AG10803 (cell line): ENCODE data around the gene SLC38A5.
"Not testable (repeated sequence)": the region's sequence is repeated elsewhere in the genome, so short reads cannot be mapped to it uniquely, and the experiment has no call there.

ENCODE experiments used
- DNase-seq: peaks from one replicate; pipeline ENCODE4 v3.0.0; 2010; ENCODE audit warnings: low read depth
- H3K4me3 ChIP-seq: 2 replicates; pipeline ENCODE4 v1.5.1; 2011; ENCODE audit warnings: mild to moderate bottlenecking, low read length, control low read depth
- TF ChIP-seq, protein P1 (sequence below): conservative IDR thresholded peaks from 2 replicates; pipeline ENCODE4 v1.5.1; 2011; ENCODE audit warnings: mild to moderate bottlenecking, low read length, control low read depth, inconsistent platforms

Gene SLC38A5

DNA sequence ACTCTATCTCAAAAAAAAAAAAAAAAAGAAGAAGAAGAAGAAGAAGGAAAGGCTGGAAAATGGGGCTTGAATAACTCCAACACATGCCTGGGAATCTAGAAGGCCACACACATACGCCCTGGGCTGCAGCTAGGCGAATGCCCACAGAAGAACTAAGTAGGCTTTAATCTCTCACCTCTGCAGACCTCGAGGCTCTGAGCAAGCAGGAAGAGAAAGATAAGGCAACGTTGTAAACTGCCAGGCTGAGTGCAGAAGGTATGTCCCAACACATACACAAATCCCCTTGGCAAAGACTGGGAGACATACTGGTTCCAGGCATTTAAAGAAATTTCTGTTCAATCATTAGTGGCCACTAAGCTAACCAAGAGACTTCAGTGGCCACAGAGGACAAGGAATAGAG, 18.4 kb downstream of the SLC38A5 start:
- H3K4me3 ChIP-seq, result no peak overlapping the region
- TF ChIP-seq, protein P1, sequence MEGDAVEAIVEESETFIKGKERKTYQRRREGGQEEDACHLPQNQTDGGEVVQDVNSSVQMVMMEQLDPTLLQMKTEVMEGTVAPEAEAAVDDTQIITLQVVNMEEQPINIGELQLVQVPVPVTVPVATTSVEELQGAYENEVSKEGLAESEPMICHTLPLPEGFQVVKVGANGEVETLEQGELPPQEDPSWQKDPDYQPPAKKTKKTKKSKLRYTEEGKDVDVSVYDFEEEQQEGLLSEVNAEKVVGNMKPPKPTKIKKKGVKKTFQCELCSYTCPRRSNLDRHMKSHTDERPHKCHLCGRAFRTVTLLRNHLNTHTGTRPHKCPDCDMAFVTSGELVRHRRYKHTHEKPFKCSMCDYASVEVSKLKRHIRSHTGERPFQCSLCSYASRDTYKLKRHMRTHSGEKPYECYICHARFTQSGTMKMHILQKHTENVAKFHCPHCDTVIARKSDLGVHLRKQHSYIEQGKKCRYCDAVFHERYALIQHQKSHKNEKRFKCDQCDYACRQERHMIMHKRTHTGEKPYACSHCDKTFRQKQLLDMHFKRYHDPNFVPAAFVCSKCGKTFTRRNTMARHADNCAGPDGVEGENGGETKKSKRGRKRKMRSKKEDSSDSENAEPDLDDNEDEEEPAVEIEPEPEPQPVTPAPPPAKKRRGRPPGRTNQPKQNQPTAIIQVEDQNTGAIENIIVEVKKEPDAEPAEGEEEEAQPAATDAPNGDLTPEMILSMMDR, result no peak
- DNase-seq, result no peak

DNA sequence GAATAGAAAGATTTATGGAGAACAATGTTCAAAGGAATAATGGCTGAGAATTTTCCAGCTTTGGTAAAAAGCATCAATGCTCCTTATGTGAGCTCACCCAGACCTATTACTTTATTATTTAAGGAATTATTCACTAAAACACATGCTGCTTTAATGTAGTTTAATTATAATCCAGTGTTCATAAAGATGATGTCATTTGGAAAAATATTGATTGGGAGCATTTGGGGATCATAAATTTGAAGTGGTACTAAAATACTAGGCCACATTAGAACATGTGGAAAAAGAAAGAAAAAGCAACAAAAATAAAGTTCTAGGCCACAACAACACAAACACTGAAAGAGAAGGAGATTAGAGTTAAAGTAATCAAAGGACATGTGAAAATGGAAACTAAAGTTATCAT, 20.0 kb downstream of the SLC38A5 start:
- TF ChIP-seq, protein P1, result no peak

DNA sequence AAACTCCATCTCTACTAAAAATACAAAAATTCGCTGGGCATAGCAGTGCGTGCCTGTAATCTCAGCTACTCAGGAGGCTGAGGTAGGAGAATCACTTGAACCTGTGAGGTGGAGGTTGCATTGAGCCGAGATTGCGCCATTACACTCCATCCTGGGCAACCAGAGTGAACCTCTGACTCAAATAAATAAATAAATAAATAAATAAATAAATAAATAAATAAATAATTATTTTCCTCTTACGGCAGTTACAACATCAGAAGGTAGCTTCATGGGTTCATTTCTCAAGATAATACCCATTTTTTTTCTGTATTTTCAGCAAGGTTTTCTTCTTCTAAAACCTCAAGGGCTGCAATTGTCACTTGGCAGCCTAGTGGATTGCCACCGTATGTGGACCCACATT, 22.9 kb downstream of the SLC38A5 start:
- DNase-seq, result not testable (repeated sequence)

More for the DNA sequence above, 20.0 kb downstream of the SLC38A5 start:
- DNase-seq, result no peak
- H3K4me3 ChIP-seq, result no peak overlapping the region

DNA sequence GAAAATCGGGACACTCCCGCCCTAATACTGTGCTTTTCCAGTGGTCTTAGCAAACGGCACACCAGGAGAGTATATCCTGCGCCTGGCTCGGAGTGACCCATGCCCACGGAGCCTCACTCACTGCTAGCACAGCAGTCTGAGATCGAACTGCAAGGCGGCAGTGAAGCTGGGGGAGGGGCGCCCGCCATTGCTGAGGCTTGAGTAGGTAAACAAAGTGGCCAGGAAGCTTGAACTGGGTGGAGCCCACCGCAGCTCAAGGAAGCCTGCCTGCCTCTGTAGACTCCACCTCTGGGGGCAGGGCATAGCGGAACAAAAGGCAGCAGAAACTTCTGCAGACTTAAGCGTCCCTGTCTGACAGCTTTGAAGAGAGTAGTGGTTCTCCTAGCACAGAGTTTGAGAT, 36.3 kb downstream of the SLC38A5 start:
- not testable (repeated sequence) for DNase-seq, H3K4me3 ChIP-seq

More for the DNA sequence above, 22.9 kb downstream of the SLC38A5 start:
- not testable (repeated sequence) for H3K4me3 ChIP-seq

DNA sequence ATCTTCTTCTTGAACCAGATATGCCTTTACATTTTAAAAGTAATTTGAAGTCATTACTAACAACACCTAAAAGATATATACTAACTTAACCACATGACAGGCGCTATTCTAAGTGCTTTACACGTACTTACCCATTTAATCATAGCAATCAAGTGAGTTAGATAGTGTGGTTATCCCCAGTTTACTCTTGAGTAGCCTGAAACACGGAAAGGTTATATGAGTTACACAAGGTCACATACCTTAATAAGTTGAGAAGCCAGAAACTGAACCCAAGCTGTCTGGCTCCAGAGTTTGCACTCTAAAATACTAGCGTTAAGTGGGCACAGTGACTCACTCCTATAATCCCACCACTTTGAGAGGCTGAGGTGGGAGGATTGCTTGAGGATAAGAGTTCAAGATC, 39.9 kb downstream of the SLC38A5 start:
- not testable (repeated sequence) for H3K4me3 ChIP-seq

DNA sequence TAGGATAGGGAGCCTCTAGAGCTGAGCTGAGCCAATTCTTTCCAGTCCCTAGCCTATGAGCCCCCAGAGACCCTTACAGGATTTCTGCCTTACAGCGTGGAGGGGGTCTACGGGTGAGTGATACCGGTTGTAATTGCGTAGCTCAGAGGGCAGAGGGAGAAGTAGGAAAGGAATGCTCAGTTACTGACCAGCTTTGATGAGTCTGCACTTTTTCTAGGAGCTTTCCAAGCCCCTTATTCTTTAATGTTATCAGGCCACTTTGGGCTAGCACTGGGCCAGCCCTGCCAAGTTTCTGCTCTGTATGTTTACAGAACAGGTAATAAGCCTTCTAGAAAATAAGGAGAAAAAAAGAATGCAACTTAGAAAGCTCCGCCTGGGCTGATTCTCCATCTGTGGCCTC, 40.5 kb downstream of the SLC38A5 start:
- H3K4me3 ChIP-seq, DNase-seq: not testable (repeated sequence)

More for the DNA sequence above, 39.9 kb downstream of the SLC38A5 start:
- not testable (repeated sequence) for DNase-seq

DNA sequence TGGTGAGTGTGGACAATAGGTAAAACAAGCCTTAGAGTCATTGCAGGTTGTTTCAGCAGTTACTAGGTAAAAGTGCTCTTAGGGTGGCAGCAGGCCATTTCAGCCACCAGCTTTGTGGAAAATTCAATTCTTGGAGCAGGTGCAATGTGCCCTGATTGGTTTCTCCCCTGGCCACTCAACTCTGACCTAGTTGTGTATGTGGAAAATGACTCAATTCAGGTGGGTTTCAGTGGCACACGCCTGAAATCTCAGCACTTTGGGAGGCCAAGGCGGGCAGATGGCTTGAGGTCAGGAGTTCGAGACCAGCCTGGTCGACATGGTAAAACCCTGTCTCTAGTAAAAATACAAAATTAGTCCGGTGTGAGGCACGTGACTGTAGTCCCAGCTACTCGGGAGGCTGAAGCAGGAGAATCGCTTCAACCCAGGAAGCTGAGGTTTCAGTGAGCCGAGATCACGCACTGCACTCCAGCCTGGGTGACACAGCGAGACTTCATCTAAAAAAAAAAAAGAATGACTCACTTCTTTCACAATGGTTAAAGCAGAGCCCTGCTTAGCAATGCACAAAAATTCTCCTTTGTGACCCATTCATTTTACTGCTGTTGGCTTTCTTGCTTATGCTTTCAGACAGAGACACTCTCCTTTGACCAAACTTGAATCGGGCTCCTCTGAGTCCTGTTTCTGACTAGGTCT, 42.9 kb downstream of the SLC38A5 start:
- not testable (repeated sequence) for H3K4me3 ChIP-seq, DNase-seq

DNA sequence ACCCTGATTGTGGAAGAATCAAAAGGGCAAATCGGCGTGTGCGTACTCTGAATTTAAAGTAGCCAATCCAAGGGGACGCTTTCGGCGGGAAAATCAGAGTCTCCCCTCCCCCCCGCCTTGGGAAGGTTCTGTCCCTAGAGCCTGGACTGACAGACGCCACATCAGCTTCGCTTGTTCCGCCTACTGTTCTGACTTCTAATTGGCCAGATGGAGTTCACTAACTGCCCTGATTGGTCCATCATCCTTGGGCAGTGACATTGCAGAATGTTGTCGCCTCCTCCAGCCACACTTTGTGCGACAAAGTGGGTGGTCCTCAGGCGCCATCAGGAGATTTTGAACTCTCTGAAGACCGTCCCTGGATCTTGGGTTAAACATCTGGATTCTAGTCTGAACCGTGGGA, 58.2 kb downstream of the SLC38A5 start, which contains the start of gene SSX4B:
SSX4B (minus strand) TSS at position 101 of the 400 bp plus-strand sequence. CDS start 588 bp downstream, outside the sequence.
- not testable (repeated sequence) for H3K4me3 ChIP-seq, DNase-seq
